HEK293T (cell line): ENCODE measurements around the gene CCDC24.

ENCODE experiments used
- BHLHE40 ChIP-seq: fragments of 450-650 bp; IDR thresholded peaks from 2 replicates; pipeline ENCODE4 v1.6.1; 2016; ENCODE audit warnings: mild to moderate bottlenecking, moderate library complexity, borderline replicate concordance
- FOXM1 ChIP-seq: fragments of 450-650 bp; IDR thresholded peaks from 2 replicates; pipeline ENCODE4 v1.6.1; 2017; ENCODE audit warnings: mild to moderate bottlenecking, borderline replicate concordance

GRCh38 chr1:43970911-43971310 is 20.5 kb upstream of the CCDC24 start:
- TF ChIP-seq BHLHE40 (no peak), FOXM1 (no peak)
